COR-L47 (cell line): ENCODE measurements around the gene HEXIM1.

ENCODE experiments used
- DNase-seq: peaks from one replicate; lab custom pipeline; 2025; lab: John Stamatoyannopoulos, UW

HEXIM1 gene

DNA sequence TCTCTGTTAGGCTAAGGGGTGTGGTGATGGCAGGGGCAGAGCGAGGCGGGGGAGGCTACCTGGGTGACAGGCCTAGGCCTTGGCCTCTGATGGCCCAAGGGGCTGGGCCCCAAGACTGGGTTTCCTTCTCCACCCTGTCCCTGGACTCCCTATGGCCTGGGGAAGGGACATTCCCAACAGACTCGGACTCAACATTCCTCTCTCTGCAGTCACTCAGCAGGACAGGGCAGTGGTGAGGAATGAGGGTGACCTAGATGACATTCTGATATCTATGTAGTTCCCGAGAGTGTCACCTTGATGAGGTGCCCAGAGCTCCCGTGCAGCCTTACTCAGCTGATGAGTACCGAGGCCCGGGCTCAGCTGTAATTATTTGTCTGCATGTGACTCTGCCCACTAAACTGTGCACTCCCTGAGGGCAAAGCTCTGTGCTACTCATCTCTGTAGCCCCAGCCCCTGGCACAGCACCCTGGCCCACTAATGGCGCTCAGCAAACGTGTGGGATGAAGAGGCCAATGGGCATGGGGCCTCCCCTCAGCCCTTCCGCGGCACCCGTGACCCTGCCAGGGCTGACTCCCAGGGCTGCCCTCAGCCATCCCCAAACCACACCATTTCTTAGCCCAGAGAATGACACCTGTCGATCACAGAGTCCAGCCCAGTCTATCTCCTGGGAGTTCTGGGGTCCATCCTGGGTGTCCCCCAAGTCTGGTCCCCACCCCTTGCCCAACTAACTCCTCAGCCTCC is 18.2 kb upstream of the HEXIM1 start:
- no peak for DNase-seq

DNA sequence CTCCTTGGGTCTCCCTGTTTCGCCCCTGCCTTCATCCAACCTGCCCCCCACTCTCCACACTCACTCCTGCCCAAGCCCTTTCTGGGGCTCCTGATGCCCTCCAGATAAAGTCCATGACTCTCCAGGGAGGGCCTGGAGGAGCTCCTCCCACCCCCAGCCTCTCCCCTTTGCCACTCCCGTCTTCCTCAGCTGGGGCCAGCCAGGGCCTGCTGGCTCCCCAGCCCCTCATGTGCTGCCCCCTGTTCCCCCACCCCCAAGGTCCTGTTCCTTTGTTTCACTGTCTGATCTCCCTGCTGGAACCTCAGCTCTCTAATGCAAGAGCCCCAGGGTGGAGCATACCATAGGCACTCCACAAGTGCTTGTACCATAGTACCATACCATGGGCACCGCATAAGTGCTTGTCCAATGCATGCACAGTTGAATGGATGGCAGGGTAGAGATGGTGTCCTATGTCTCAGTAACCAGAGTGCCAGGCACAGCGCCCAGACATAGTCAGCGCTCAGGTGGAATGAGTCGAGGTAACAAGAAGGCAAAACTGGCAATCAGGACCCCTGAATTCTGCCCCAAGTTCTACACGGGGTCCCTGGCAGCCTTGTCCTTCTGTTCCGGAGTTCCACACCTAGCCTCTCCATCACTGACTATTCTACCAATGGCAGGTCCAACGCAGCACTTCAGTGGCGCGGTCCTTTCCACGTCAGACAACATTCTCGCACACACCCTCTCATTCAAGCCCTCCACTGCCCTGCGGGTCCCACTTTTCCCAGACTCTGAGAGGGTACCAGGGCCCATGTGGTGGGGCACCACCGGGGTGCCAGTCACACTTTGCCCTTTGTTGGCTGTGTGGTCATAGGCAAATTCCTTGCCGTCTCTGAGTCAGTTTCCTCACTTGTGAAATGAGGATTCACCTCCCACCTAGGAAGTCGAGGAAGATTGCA is 17.3 kb upstream of the HEXIM1 start:
- no peak for DNase-seq

DNA sequence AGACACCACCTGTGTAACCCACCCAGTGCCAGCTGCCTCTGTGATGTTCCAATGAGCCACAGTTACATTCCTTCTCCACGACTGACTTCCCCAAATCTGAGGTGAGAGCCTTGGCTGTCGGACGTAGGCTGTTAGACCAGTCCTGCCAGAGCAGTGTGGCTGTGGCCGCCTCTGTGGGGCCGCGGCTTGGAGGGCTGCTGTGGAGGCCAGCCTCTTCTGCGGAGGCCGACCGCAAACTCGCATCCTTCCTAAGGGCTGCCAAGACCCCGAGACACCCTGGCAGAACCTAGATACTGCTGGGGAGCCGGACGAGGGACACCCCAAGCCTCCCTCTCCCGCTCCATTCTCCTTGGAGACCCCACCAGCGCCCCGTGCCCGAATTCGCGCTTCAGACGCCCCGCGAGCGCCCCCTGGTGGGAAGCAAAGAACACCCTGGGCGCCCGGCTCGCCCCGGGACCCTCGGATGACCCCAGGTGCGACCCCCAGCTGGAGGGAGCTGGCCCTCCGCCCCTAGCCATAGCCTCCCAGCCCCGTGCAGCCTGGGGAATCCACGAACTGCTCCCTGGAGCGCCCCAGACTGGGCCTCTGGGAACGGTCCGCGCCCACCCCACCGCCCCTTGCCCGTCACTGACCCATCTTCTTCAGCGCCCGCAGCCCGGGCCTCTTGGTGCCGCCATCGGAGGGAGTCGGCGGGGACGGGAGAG is 16.5 kb upstream of the HEXIM1 start:
- DNase-seq, result no peak

DNA sequence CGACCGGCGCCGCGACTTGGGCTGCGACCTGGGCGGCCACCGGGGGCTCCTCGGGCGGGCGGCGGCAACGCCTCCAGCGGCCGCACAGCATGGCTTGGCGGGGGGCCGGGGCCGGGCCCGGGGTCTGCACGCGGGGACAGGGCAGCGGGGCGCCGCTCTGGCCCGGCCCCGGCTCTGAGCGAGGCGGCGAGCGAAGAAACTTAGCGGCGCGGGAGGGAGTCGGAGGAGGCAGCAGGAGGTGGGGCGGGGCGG is 16.0 kb upstream of the HEXIM1 start, which contains the start of gene PLCD3:
Gene PLCD3, minus strand, starts transcription at position 196 of the 252 bp plus-strand sequence. Its CDS starts 105 bp downstream, at position 91.
- no peak for DNase-seq

DNA sequence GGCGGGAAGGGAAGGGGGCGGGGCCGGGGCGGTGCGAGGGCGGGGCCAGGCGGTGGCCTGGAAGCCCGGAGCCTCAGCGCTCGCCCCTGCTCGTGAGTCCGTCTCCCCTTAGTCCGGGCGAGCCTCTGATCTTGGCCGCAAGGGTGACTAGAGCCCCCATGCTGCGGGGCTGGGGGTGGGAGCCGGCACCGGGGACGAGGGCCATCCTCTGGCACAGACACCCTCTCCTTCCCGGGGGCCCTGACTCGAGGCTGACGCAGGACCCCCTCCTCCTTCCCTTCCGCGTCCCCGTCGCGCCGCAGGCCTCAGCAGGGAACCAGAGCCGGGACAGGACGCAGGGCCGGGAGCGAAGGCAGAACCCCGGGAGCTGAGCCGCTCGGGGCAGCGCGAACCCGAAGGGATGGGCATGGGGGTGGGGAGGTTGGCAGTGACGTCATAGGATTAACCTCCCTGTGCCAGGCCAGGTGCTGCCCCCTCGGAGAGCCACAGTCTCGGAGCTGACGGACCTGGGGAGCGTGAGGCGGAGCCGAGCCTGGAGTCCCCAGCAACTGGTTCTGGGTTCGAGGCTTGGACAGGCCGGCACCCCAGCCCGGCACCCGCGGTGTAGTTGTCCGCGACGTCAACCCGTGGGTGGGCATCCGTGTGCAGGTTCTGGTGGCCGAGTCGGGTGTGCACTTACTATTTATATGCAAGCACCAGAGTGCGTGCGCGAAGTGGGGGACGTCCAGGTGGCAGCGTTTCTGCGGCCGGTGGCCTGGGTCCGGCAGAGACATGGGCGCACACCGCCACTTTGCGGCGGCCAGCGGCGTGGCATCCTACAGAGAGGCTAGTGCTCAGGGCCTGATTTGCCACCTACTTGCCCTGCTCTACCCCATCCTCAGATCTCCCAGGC is 15.5 kb upstream of the HEXIM1 start:
- DNase-seq, result peak; percentile 57

DNA sequence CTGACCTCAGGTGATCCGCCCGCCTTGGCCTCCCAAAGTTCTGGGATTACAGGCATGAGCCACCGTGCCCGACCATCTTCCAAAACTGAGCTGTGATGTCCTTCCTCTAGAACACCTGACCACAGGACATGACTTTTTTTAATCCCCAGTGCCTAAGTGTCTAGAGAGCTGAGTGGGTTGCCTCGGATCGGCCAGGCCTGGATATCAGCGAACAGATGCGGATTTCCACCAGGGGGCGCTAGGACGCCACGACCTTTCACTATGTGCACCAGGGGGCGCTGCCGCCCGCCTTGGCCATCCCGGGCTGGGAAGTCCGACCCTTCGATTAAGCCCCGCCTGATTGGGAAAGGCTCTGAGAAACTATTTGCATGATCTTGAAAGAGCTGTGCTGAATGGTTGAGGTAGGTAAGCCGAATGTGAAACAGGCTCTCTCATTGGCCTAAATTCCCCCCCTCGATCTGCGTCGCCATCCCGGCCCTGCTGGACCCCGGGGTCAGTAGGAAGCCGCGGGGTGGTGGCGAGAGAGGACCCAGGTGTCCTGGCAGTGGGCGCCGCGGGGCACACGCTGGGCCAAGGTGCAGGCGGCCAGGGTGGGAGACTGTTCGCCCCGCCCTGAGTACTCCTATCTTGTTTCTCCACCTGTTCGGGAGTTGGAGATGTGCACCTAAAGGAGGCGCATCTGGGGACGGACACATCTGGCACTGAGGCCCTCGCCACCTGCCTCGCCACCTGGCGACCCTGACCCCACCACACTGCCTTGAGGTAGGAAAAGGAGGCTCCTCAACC is 12.9 kb upstream of the HEXIM1 start, which contains the start of gene ACBD4:
Gene ACBD4, plus strand, starts transcription at position 496 of the 786 bp plus-strand sequence. CDS start 458 bp downstream, outside the sequence.
- peak; percentile 96 for DNase-seq

DNA sequence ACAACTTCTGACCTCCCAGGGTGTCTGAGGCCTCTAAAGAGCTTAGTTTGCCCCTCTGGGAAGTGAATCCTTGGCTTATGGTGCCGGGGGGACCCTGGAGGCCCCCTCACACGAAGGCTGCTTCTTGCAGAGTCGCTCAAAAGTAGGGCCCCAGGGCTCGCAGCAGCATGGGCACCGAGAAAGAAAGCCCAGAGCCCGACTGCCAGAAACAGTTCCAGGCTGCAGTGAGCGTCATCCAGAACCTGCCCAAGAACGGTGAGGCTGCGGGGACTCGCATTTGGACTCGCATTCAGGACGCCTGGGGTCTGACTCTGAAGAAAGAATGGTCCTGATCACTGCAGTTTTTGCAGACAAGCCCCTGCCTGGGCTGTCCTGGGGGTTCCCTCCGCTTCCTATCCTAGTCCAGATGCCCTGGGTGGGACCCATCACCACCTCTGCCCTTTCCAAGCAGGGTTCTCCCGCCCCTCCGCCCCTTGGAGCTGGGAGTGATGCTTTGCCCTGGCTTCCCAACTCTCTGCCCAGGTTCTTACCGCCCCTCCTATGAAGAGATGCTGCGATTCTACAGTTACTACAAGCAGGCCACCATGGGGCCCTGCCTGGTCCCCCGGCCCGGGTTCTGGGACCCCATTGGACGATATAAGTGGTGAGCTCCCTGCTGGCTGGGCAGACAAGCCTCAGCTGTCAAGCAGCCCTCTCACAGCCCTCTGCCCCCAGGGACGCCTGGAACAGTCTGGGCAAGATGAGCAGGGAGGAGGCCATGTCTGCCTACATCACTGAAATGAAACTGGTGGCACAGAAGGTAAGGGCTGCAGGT is 12.1 kb upstream of the HEXIM1 start:
- DNase-seq, result no peak

DNA sequence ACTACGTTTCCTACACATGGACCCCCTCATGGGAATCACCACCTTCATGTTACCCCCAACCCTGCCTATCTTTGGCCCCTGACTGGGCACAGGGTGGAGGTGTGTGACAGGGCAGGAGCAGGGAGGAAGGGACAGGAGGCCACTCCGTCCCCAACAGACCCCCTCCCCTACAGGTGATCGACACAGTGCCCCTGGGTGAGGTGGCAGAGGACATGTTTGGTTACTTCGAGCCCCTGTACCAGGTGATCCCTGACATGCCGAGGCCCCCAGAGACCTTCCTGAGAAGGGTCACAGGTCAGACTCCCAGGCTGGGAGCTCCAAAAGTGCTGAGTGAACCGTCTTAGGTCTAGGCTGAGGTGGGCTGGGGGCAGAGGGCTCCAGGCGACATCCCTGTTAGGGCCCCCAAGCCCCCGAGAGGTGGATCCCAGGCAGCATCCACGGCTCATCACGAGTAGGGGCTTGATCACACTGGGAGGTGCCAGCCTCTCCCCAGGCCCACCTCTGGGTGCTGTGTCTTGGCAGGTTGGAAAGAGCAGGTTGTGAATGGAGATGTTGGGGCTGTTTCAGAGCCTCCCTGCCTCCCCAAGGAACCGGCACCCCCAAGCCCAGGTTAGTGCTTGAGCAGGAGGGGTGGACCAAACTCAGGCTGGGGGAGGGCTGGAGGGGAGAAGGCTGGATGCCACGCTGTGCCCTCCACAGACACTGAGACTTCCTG is 11.3 kb upstream of the HEXIM1 start:
- no peak for DNase-seq

DNA sequence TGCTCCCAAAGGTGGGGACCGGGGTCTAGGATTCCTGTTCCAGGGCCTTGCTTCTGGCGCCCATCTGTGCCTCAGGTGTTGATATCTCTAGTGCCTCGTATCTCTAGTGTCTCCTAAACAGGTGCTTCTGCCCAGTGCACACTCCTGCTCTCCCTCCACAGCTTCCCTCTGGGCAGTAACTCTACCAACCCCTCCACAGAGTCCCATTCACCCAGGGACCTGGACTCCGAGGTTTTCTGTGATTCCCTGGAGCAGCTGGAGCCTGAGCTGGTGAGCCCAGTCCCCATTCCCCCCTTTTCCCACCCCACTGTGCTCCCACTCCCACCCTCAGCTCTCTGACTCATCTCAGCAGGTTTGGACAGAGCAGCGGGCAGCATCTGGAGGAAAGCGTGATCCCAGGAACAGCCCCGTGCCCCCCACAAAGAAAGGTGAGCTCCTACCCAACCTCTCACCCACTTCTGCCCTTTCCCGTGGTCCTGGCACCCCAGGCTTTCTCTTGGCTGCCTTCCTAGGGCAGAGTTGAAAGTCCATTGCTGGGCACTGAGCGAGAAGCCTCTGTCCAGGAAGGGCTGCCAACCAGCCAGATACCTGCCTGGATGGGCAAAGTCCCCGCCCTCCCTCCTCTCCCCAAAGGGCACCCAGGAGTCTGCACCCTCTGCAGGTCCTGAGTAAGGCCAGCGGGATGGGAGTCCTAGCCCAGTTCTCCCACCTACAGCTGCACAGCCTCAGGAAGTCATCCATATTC is 10.5 kb upstream of the HEXIM1 start:
- no peak for DNase-seq

DNA sequence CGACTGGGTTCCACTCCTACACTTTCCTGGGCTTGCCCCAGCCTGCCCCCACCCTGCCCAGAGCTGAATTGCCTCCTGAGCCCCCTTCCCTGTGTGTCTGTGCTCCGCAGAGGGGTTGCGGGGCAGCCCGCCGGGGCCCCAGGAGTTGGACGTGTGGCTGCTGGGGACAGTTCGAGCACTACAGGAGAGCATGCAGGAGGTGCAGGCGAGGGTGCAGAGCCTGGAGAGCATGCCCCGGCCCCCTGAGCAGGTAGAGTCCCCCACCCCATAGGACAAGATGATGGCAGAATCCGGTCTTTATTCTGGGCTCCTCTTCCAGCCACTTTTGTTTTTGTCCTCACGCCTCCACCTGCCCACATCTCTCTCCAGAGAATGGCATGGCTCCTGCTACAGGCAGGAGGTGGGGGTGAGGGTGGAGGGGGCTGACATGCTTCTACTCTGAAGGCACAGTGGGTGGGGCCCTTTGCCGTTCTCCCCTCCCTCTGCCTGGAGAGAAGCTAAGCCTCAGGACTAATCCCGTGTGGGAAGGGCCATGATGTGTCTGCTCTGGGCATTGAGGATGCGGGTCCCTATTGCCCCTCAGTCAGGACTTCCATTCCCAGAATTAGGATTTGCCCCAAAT is 9.3 kb upstream of the HEXIM1 start:
- DNase-seq, result no peak

DNA sequence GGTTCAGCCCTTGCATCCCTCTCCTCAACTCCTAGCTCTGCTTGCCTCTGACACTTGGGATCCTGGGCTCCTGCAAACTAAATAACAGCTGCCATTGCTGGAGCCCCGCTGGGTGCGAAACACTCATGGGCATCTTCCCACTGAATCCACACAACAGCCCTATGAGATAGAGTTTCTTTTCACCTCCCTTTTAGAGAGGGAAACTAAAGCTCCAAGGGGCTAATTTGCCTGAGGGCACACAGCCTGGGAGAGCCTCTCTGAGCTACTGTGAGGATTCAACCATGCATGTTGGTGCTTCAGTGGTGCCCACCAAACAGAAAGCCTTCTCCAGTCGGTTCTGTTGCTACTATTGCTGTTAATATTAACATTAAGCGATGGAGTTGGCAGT is 8.7 kb upstream of the HEXIM1 start:
- DNase-seq, result no peak

DNA sequence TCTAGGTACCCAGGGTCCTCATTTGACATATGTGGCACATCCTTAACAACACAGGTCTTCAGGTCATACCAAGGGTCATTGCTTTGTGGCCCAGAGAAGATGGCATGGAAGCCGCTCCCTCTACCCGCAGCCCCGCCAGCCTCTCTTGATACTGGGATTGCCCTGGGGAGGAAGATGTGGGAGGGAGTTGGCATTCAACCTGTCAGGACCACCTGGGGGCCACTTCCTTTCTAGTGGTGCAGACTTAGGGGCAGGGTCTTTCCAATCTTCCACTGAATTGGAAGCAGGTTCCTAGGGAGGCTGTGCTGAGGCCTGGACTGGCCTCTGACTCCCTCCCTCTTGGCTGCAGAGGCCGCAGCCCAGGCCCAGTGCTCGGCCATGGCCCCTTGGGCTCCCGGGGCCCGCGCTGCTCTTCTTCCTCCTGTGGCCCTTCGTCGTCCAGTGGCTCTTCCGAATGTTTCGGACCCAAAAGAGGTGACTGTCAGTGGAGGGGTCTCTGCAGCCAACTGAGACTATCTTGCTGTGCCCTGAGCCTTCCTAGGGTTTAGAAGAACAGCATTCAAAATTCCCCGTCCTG is 5.1 kb upstream of the HEXIM1 start:
- no peak for DNase-seq

DNA sequence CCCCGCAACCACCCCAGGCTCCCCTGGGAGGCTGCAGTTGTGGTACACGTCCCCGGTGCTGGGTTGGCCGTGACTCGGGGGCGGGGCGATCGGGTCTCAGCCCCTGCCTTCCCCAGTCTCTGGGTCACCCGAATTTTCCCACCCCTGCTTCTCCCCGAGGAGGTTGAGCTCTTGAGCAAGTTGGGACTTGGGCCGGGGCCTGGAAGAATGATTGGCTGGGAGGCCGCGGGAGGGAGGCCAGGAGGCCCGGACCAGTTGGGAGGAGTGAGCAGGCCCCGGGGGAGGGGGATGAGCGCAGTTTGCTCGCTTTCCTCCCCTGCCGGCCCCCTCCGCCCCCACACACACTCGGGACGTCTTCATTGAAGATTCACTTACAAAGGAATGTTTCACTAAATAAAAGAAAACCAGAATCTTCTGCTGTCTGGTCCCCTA is 4.5 kb upstream of the HEXIM1 start:
- no peak for DNase-seq

DNA sequence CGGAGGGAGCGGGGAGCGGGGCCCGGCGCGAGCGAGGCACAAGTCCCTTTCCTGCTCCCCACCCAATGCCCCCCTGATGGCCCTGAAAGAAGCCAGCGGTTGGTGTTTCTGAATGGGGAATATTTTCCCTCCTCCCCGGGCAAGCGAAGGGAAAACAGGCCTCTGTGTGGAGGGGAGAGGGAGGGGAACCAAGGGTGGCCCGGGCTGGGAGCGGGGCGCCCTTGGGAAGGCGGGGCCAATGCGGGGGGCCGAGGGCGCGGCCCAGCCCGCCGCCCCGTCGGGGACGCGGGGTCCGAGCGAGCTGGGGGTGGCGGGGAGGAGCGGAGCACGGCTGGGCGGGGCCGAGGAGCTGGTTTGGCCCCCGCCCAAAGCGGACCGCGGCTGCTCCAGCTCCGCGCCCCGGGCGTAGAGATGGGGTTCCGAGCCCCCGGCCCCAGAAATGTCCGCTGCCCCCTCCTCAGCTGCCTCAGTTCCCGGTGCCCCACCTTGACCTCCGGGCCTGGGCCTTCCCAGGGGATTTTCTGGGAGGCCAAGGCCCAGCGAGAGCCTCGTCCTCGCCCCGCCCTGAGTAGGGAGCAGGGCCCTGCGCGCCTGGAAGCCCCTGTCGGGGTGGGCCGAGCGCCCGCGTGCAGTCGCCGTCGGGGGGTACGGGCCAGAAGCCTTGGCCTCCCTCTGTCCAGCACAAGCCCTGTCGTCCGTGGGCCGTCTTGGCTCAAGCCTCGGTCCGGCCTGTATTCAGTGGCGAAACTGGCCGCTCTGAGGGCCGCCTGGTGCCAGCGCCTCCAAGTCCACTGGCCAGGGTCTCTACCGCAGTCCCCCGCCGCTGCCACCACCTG is 3.9 kb upstream of the HEXIM1 start:
- no peak for DNase-seq

DNA sequence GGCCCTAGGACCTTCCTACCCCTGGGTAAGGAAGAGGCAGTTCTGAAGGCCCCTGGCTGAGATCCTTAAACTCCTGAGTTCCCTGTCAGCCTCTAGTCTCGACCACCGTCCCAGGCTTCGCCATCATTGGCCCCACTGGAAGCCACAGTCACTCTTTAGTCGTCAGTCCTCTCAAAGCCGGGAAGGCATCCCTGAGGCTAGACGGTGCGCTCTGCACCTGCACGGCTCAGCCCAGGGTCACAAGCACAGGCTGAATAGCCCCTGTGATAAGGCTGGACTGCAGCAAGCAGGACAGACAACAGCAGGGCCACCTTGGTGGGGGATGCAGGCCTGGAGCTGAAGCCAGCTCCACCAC is 3.3 kb upstream of the HEXIM1 start:
- DNase-seq, result no peak

DNA sequence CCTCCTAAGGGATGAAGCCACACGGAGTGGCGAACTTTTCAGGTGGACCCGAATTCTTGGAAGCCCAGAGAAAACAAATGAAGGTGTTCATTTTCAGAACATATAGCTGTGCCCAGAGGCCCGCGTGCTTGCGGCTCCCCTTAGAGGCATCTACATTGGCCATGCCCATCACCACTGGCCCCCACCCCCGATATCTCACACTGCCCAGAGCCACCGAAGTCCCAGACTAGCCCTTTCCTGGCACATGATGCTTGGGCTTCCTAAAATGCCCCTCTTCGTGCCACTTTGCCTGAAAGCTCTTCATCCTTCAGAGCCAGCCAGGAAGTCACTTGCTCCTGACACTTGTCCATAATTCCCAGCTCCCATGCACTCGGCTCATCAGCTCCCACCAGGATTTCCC is 2.1 kb upstream of the HEXIM1 start:
- no peak for DNase-seq

DNA sequence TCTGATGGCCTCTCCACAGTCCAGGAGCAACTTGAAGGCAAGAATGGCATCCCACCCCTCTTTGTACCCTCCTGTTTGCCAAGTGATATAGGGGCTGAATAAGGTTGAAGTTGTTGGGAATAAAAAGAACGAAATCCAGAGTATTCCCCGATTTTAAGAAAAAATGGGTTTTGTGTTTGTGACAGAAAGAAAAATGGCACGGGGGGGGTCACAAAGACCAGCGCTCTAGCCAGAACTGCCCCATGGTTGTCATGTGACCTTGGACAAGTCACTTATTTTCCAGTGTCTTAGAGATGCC is 1.7 kb upstream of the HEXIM1 start:
- DNase-seq, result no peak
